GM18909 (cell line): Measurements from ENCODE around the gene OAF.
"Not testable (repeated sequence)": the region's sequence is repeated elsewhere in the genome, so short reads cannot be mapped to it uniquely, and the experiment has no call there.

ENCODE experiments used
- ATAC-seq: cut with Tn5 transposase; IDR thresholded peaks from one replicate; pipeline ENCODE4 v1.9.1; 2021; ENCODE audit warnings: mild to moderate bottlenecking; ENCODE audit not compliant: unreplicated experiment, poor library complexity

Gene OAF

DNA sequence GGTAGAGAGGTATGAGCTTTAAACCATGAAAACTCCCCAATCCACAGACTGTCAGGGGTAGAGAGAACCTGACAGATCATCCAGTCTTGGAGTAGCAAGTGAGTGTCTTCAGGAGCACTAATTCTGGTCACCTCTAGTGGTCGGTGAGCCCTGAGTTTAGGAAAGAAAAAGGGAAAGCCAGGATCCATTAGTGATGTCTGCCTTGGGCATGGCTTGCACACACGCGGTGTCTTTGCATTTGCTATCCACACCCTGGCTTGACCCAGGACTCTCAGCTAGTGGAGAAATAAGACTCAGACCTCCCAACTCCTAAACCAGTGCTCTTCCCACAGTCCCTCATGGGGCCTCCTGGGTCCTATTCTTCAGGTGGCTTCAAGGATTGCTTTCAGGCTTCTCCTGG is 48.4 kb downstream of the OAF start:
- no peak for ATAC-seq

GRCh38 chr11:120259988-120260565 is 49.2 kb downstream of the OAF start:
- ATAC-seq = no peak

DNA sequence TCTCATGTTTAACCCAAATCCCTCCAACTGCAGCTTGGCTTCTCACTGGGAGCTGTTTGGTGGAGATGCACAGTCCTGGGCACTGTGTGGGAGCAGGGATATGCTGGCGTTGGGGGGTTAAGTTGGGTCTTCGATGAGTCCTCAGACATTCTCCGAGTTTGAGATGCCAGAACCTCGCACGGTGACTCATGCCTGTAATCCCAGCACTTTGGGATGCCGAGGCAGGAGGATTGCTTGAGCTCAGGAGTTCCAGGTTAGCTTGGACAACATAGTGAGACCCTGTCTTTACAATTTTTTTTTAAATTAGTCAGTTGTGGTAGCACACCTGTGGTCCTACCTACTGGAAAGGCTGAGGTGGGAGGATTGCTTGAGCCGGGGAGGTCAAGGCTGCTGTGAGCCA is 49.8 kb downstream of the OAF start:
- no peak for ATAC-seq

DNA sequence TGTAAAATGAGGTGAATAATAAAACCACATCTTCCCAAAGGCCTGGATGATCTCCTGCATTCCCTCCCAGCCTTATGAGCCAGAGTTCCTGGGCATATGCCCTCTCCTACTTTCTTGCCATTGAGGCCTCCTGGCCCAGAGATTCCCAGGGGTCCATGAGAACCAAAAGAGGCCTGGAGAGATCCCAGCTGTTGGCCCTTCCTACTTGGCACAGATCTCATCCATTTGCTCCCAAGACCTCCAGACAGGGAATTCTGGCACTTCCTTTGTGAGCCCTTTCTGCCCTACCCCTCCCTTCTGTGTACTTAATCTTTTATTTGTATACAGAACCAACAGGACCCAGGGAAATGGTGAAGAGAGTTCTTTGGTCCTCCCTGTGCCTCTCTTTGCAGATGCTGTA is 50.5 kb downstream of the OAF start:
- no peak for ATAC-seq

DNA sequence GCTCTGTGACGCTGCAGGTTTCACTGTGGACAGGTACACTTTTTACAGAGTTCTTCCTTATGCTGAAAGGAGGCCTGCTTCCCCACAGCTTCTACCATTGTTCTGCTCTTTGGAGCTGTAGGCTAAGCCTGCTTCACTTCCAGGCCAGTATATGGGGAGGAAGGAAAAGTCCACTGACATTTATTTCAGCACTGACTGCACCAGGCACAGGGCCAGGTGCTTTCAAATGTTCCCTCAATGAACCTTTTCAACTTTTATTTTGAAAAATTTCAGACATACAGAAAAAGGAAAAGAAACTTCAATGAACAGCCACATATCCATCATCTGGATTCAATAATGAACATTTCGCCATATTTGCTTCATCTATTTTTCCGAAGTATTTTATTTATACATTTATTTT is 51.1 kb downstream of the OAF start:
- ATAC-seq = no peak

GRCh38 chr11:120267319-120267718 is 56.5 kb downstream of the OAF start:
- no peak for ATAC-seq

GRCh38 chr11:120268686-120269085 is 57.9 kb downstream of the OAF start:
- no peak for ATAC-seq

- no peak for ATAC-seq
These were observed 59.6 kb downstream of the OAF start for GRCh38 chr11:120270386-120270785.

DNA sequence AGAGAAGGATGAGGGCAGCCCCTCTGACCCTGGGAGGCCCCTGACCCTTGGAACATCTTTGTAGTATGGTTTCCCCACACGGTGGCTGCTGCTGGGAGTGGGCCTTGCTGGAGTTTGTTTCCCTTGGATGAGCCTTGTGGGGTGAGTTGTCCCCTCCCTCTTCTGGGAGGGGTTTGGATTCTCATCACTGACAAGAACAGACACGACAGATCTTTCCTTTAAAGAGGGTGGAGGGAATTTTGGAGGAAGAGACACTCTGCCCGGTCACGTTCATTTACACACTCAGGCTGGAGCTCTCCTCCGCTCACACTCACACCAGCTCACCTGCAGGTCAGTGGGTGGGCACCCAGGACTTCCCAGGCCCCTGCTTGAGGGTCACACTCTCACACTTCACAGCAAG is 60.8 kb downstream of the OAF start:
- no peak for ATAC-seq

DNA sequence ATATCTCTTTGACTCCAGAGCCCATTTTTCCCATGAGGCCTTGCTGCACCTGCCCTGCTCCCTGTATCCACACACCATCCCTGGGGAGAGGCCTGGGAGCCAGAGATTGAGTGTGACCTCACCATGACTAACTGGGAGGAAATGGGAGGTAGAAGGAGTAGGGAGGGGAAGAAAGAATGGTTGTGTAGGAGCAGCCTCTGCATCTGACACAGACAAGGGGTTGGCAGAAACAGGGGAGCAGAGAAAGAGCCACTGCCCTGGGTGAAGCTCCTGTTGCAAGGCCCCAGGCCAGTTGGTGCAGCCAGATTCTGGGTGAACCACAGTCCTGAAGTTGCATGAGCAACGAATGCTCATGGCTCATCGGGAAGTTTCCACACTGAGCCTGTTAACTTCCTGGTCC is 61.5 kb downstream of the OAF start:
- ATAC-seq = no peak

- ATAC-seq = no peak
These were observed 62.6 kb downstream of the OAF start for GRCh38 chr11:120273432-120273831.

DNA sequence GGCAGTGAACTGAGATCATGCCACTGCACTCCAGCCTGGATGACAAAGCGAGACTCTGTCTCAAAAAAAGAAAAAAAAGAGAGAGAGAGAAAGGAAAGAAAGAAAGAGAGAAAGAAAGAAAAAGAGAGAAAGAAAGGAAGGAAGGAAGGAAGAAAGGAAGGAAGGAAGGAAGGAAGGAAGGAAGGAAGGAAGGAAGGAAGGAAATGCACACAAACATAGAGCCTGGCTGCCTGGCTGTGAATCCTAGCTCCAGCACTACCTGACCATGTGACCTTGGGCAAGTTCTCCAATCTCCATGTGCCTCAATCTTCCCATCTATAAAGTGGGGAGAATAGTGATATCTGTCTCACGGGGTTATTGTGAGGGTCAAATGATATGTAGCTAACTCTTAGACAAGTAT is 63.1 kb downstream of the OAF start:
- not testable (repeated sequence) for ATAC-seq

- no peak for ATAC-seq
These were observed 68.7 kb downstream of the OAF start for GRCh38 chr11:120279502-120279901.
